H9 (cell line): ENCODE data around the gene KCNIP3. TPM values are rescaled to one million over a fixed set of nuclear protein-coding genes. Genes with fewer than 3 reads are reported as not detected.

Source experiments
- DNase-seq: peaks from one replicate; pipeline ENCODE4 v3.0.0-alpha.2; 2017
- H2AFZ ChIP-seq: one replicate; pipeline ENCODE4 v1.6.1; 2013; ENCODE audit warnings: mild to moderate bottlenecking, low read length, control low read depth, moderate library complexity
- H2AK5ac ChIP-seq: 2 replicates; pipeline ENCODE4 v1.6.1; 2013; ENCODE audit warnings: low read length, control low read depth, mixed read lengths; ENCODE audit not compliant: insufficient read length
- H2BK120ac ChIP-seq: one replicate; pipeline ENCODE4 v1.6.1; 2013; ENCODE audit warnings: low read depth, mild to moderate bottlenecking, low read length, control low read depth, inconsistent platforms; ENCODE audit not compliant: poor library complexity, severe bottlenecking
- H2BK12ac ChIP-seq: 2 replicates; pipeline ENCODE4 v1.6.1; 2013; ENCODE audit warnings: low read length, control low read depth, mixed read lengths, low read depth; ENCODE audit not compliant: insufficient read length
- H2BK15ac ChIP-seq: 2 replicates; pipeline ENCODE4 v1.6.1; 2013; ENCODE audit warnings: low read depth, low read length, control low read depth
- H2BK20ac ChIP-seq: one replicate; pipeline ENCODE4 v1.6.1; 2013; ENCODE audit warnings: low read depth, mild to moderate bottlenecking, low read length, control low read depth, inconsistent platforms; ENCODE audit not compliant: poor library complexity, severe bottlenecking
- H2BK5ac ChIP-seq: 2 replicates; pipeline ENCODE4 v1.6.1; 2013; ENCODE audit warnings: low read length, control low read depth, mixed read lengths; ENCODE audit not compliant: insufficient read length
- H3K14ac ChIP-seq: 2 replicates; pipeline ENCODE4 v1.6.1; 2013; ENCODE audit warnings: low read length, control low read depth; ENCODE audit not compliant: insufficient read depth
- H3K18ac ChIP-seq: 2 replicates; pipeline ENCODE4 v1.6.1; 2013; ENCODE audit warnings: low read depth, mild to moderate bottlenecking, mixed read lengths, low read length, control low read depth; ENCODE audit not compliant: insufficient read length
- H3K23ac ChIP-seq: 2 replicates; pipeline ENCODE4 v1.6.1; 2013; ENCODE audit warnings: low read length, control low read depth, mixed read lengths, low read depth; ENCODE audit not compliant: insufficient read length
- H3K23me2 ChIP-seq: 2 replicates; pipeline ENCODE4 v1.6.1; 2013; ENCODE audit warnings: low read depth, mild to moderate bottlenecking, mixed read lengths, low read length, control low read depth; ENCODE audit not compliant: insufficient read length, poor library complexity, severe bottlenecking
- H3K27ac ChIP-seq: 2 replicates; pipeline ENCODE4 v1.5.1; 2013; ENCODE audit warnings: low read length, control low read depth, mixed read lengths, low read depth; ENCODE audit not compliant: insufficient read length
- H3K27me3 ChIP-seq: 2 replicates; pipeline ENCODE4 v1.6.1; 2013; ENCODE audit warnings: low read length, control low read depth, inconsistent platforms; ENCODE audit not compliant: insufficient read depth
- H3K4ac ChIP-seq: 2 replicates; pipeline ENCODE4 v1.6.1; 2013; ENCODE audit warnings: low read depth, mild to moderate bottlenecking, control low read depth, inconsistent platforms, low read length, moderate library complexity
- H3K4me1 ChIP-seq: 2 replicates; pipeline ENCODE4 v1.6.1; 2013; ENCODE audit warnings: low read length, control low read depth, inconsistent platforms; ENCODE audit not compliant: insufficient read depth
- H3K4me2 ChIP-seq: 2 replicates; pipeline ENCODE4 v1.6.1; 2013; ENCODE audit warnings: low read length, control low read depth, mixed read lengths; ENCODE audit not compliant: insufficient read length, insufficient read depth
- H3K56ac ChIP-seq: 2 replicates; pipeline ENCODE4 v1.6.1; 2013; ENCODE audit warnings: low read depth, mild to moderate bottlenecking, mixed read lengths, low read length, control low read depth; ENCODE audit not compliant: insufficient read length
- H3K79me1 ChIP-seq: 2 replicates; pipeline ENCODE4 v1.6.1; 2013; ENCODE audit warnings: low read depth, mild to moderate bottlenecking, moderate library complexity, low read length, control low read depth, inconsistent platforms; ENCODE audit not compliant: insufficient read depth, poor library complexity, severe bottlenecking
- H3K79me2 ChIP-seq: 2 replicates; pipeline ENCODE4 v1.6.1; 2013; ENCODE audit warnings: low read length, control low read depth, inconsistent platforms; ENCODE audit not compliant: insufficient read depth
- H3K9ac ChIP-seq: 2 replicates; pipeline ENCODE4 v1.6.1; 2013; ENCODE audit warnings: low read length, control low read depth, mixed read lengths; ENCODE audit not compliant: insufficient read length; ENCODE audit errors: extremely low read depth
- H3K9me3 ChIP-seq: one replicate; pipeline ENCODE4 v1.6.1; 2013; ENCODE audit warnings: low read depth, low read length, inconsistent platforms; ENCODE audit not compliant: control insufficient read depth
- H3T11ph ChIP-seq: one replicate; pipeline ENCODE4 v1.6.1; 2013; ENCODE audit warnings: mild to moderate bottlenecking, low read length, control low read depth, inconsistent platforms
- H4K20me1 ChIP-seq: one replicate; pipeline ENCODE4 v1.6.1; 2013; ENCODE audit not compliant: control insufficient read depth, insufficient read length, insufficient read depth
- H4K5ac ChIP-seq: 2 replicates; pipeline ENCODE4 v1.6.1; 2013; ENCODE audit warnings: low read depth, mild to moderate bottlenecking, mixed read lengths, low read length, control low read depth; ENCODE audit not compliant: insufficient read length
- H4K8ac ChIP-seq: replicated peaks from 2 replicates; pipeline ENCODE4 v1.6.1; 2013; ENCODE audit warnings: low read length, control low read depth, mixed read lengths, low read depth; ENCODE audit not compliant: insufficient read length
- H4K91ac ChIP-seq: 2 replicates; pipeline ENCODE4 v1.6.1; 2013; ENCODE audit warnings: low read depth, mild to moderate bottlenecking, moderate library complexity, mixed read lengths, low read length, control low read depth; ENCODE audit not compliant: insufficient read length
- H3K27ac Mint-ChIP-seq, 3 experiments: 2 replicates in 2 of 3; 3 replicates in 1 of 3; pipeline ENCODE4 v1.8.0; 2020 to 2021; ENCODE audit warnings: mixed read lengths in 3 of 3, mild to moderate bottlenecking in 1 of 3, moderate library complexity in 1 of 3
- H3K27me3 Mint-ChIP-seq: 2 replicates; pipeline ENCODE4 v1.8.0; 2021; ENCODE audit warnings: low read depth, mild to moderate bottlenecking, moderate library complexity, mixed read lengths
- H3K36me3 Mint-ChIP-seq, 3 experiments: 2 replicates in 2 of 3; 3 replicates in 1 of 3; pipeline ENCODE4 v1.8.0; 2020 to 2021; ENCODE audit warnings: low read depth in 3 of 3, mixed read lengths in 3 of 3; ENCODE audit not compliant: insufficient read depth in 1 of 3
- H3K4me1 Mint-ChIP-seq, 2 experiments: 2 replicates each; pipeline ENCODE4 v1.8.0; 2020; ENCODE audit warnings: mixed read lengths in 2 of 2
- H3K4me3 Mint-ChIP-seq, 2 experiments: 2 replicates in 1 of 2; 3 replicates in 1 of 2; pipeline ENCODE4 v1.8.0; 2020 to 2021; ENCODE audit warnings: mild to moderate bottlenecking in 2 of 2, mixed read lengths in 2 of 2, moderate library complexity in 1 of 2
- H3K9me3 Mint-ChIP-seq, 2 experiments: 2 replicates in 1 of 2; 3 replicates in 1 of 2; pipeline ENCODE4 v1.8.0; 2020; ENCODE audit warnings: mild to moderate bottlenecking in 2 of 2, mixed read lengths in 2 of 2, moderate library complexity in 1 of 2
- WGBS: extraction: QIAGEN DNeasy Blood & Tissue Kit; methylation state at CpG from one replicate; pipeline ENCODE4 v1.1.7; 2013; ENCODE audit warnings: missing lambda C conversion rate, low lambda C conversion rate, mixed read lengths; ENCODE audit not compliant: insufficient read length; ENCODE audit errors: extremely low coverage; 5-methylcytosine and 5-hydroxymethylcytosine counted together
- total RNA-seq: library from RNA; stranded (reverse); gene quantifications from 2 replicates; pipeline ENCODE4 v1.2.1, GENCODE V29; 2021
- TF ChIP-seq, protein P1 (sequence below): fragments of 200-600 bp; sonication (generic); conservative IDR thresholded peaks from 3 replicates; pipeline ENCODE4 v1.8.0; 2021; ENCODE audit warnings: antibody characterized with exemption, mild to moderate bottlenecking

The KCNIP3 gene
- total RNA-seq, 1 experiment from 2014 or later = 1.5 TPM

DNA sequence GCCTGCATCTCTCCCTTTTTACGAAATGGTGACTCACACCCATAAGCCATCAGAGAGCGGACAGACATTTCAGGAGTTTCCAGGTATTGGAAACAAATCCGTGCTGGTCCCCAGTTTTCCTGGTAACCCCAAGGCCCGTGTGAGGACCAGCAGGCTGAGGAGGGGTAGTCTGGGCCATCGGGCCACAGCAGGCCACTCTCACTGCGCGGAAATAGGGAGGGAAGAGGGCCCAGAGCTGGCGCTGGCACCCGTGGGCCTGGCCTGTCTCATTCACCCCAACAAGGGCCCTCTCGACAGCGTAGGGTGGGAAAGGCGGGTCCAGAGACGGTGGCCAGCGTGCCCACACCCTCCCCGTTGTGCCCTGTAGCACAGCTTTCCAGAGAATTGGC lies 91.7 kb downstream of the KCNIP3 start:
- Mint-ChIP-seq H3K4me3 (no peak overlapping the region), H3K4me1 (peaks cover 2 to 6% of the 10 kb centered on the region in 2 experiments; a peak in 2 of 4 replicates), H3K27me3 (peaks cover 33% of the 10 kb centered on the region), H3K36me3 (no peaks in the 10 kb centered on the region), H3K27ac (no peak overlapping the region), H3K9me3 (no peaks in the 10 kb centered on the region)
- Histone ChIP-seq H3K23ac (no peak overlapping the region), H3K79me1 (no peaks in the 10 kb centered on the region), H3K18ac (no peak overlapping the region), H4K91ac (no peak overlapping the region), H2AK5ac (no peak overlapping the region), H3K4me2 (no peak overlapping the region), H2BK15ac (no peak overlapping the region), H4K8ac (no peak overlapping the region), H3K23me2 (no peaks in the 10 kb centered on the region), H3K4ac (no peak overlapping the region), H4K5ac (no peak overlapping the region), H2BK12ac (no peak overlapping the region), H3K27me3 (no peaks in the 10 kb centered on the region), H3K27ac (no peak overlapping the region), H2BK5ac (no peak overlapping the region), H3K4me1 (no peaks in the 10 kb centered on the region), H2BK20ac (no peak overlapping the region), H4K20me1 (no peaks in the 10 kb centered on the region), H2AFZ (no peak overlapping the region), H3K14ac (peak overlapping the region; percentile 66; the same call in 1 of the 2 replicates), H3K9ac (no peak overlapping the region), H3K79me2 (no peaks in the 10 kb centered on the region), H3T11ph (no peak overlapping the region), H3K56ac (no peak overlapping the region), H2BK120ac (no peak overlapping the region), H3K9me3 (no peaks in the 10 kb centered on the region)
- WGBS = no CpG with 5 or more reads among the region's 15 CpGs
- TF ChIP-seq, protein P1, sequence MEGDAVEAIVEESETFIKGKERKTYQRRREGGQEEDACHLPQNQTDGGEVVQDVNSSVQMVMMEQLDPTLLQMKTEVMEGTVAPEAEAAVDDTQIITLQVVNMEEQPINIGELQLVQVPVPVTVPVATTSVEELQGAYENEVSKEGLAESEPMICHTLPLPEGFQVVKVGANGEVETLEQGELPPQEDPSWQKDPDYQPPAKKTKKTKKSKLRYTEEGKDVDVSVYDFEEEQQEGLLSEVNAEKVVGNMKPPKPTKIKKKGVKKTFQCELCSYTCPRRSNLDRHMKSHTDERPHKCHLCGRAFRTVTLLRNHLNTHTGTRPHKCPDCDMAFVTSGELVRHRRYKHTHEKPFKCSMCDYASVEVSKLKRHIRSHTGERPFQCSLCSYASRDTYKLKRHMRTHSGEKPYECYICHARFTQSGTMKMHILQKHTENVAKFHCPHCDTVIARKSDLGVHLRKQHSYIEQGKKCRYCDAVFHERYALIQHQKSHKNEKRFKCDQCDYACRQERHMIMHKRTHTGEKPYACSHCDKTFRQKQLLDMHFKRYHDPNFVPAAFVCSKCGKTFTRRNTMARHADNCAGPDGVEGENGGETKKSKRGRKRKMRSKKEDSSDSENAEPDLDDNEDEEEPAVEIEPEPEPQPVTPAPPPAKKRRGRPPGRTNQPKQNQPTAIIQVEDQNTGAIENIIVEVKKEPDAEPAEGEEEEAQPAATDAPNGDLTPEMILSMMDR = no peak
- no peak for DNase-seq
